SH-SY5Y (cell line): ENCODE results near the gene NFATC4.

ENCODE experiments used
- GATA2 ChIP-seq: IDR thresholded peaks from 2 replicates; pipeline ENCODE4 v1.6.1; 2011; ENCODE audit warnings: mild to moderate bottlenecking, low read depth, low read length
- GATA3 ChIP-seq: IDR thresholded peaks from 2 replicates; pipeline ENCODE4 v1.6.1; 2011; ENCODE audit warnings: low read depth, mild to moderate bottlenecking, low read length, moderate library complexity

- no peak for TF ChIP-seq GATA2
- TF ChIP-seq GATA3, result no peak
Measured at GRCh38 chr14:24397639-24398292, 29.8 kb downstream of the NFATC4 start.
